GM21367 (cell line): ENCODE measurements around the gene NPAS3.

Experiments used
- ATAC-seq: cut with Tn5 transposase; IDR thresholded peaks from one replicate; pipeline ENCODE4 v1.9.1; 2021; ENCODE audit not compliant: unreplicated experiment

The NPAS3 gene

DNA sequence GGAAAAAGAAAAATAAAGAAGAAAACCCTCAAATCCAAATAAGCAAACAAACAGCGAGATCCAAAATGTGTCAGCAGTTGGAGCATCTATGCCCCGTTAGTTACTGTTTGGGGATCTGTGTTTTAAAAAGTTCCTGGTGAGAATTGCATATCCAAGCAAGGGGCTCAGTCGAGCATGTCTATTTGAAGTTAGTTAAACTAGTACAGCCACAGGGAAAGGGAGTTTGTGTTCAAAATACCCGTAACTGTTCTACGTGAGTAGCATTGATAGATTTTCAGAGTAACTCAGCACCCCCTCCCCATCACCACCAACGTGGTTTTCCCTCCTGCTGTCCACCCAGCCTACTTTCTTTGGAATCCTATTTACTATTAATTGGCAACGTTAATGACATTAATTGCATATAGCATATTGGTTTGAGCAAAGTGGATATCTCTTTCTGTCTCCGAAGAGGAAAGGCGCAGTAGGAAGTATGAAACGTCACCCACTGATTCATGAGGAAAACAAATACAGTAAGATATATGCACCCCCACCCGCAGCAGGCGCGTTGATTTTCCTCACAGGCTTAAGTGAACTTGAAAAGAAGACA, 1.5 kb downstream of the NPAS3 start:
- ATAC-seq: no peak

GRCh38 chr14:32940711-32941667, 2.3 kb downstream of the NPAS3 start:
- ATAC-seq: no peak

GRCh38 chr14:32941668-32942065, 3.0 kb downstream of the NPAS3 start:
- ATAC-seq: no peak

DNA sequence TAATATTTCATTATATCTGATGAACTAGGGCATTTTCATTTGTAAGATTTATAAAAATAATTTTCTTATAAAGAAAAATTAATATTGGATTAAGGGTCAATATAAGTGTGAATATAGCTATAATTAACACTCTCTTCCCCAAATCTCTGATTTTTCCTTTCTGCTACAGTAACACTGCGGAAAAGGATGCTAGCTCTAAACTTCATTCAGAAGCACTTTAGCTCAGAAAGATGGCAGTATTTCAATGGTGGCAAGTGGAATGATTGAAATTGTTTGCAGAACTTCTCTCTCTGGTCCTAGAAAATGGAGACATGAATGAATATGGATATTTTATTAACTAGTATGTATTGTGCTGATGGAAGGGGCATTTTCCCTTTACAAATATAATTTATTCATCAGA, 8.4 kb downstream of the NPAS3 start:
- no peak for ATAC-seq

DNA sequence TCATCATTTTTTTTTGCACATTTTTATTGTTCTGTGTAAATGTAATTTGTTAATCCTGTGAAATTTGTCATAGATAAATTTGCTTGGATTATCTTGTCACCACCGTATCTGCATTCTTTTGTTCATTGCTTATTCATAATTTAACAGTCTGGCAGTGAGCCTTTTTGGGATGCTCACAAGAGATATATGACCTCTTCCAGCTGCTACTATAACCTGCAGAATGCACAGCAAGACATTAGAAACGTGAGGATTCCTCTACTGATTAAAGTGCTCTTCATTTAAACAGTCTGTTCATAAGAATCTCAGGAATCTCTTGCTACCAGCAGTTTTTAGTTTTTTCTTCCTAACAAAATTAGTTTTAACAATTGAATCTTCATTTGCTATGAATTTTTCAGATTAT, 9.1 kb downstream of the NPAS3 start:
- ATAC-seq: no peak

GRCh38 chr14:32950584-32950983, 11.9 kb downstream of the NPAS3 start:
- no peak for ATAC-seq

DNA sequence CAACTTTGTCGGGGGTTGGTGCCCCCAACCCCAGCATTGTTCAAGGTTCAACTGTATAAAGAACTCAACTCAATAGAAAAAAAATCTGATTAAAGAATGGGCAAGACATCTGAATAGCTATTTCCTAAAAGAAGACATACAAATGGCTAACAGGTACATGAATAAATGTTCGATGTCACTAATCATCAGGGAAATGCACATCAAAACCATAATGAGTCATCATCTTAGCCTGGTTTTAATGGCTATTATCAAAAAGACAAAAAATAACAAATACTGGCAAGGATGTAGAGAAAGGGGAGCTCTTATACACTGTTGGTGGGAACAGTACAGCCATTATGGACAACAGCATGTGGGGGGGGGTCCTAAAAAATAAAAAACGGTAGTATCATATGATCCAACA, 28.7 kb downstream of the NPAS3 start:
- ATAC-seq: no peak

DNA sequence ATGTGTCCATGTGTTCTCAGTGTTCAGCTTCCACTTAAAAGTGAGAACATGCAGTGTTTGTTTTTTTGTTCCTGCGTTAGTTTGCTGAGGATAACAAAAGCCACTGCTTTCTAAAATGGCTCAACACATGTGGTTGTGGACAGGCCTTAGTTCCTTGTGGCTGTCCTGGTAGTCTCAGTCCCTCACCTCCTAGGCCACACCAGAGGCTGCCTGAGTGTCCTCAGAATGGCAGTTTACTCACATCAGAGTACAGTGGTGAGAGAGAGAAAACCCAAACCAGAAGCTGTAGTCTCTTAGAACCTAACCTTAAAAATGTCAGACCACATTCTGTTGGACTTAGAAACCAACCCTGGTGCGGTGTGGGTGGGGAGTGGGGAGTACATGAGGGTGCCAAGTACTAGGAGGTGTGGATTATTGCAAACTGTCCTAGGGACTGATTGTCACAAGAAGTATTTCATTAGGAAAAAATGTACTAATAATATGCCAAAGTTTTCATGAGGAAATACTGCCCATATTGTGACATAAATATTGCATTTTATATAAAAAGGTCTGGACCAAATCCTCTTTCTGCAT, 30.4 kb downstream of the NPAS3 start:
- ATAC-seq: no peak

DNA sequence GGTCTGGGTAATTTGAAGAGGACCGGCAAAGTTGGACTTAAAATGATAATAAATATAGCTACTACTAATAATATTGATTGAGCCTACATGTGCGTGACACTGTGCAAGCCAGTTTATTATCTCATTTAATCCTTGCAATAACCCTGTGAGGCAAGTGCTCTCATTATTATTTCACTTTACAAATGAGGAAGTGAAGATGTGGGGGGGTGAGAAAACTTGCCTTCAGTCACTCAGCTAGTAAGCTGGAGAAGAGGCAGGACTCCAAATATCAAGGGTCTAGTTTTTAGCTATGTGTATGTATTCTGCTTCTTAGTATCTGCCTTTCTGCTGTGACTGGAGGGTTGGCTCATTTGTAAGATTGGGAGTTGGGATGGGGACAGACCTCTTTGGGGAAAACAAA, 39.2 kb downstream of the NPAS3 start:
- no peak for ATAC-seq

DNA sequence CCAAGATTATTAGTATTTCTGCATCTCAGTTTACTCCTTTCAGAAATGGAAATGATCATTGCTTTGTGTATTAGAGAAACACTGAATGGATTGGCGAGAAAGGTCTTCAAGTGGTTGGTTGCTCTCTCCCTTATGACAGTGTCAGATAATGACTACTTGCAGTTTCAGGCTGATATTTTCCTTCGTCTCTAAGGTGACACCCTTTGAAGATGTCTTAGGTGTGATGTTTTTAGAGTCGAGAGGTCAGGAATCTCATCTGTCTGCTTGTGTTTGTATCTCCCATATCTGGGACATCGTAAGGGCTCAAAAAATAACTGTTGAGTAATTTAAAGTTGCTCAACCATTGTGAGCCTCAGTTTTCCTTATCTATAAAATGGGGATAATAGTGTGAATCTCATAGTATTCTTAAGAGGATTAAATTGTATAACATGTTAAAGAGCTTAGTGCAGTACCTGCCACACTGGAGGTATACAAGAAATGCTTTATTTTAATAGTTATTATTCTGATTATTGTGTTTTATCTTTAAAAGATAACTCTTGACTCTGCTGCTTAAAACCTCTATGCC, 40.1 kb downstream of the NPAS3 start:
- ATAC-seq: no peak

GRCh38 chr14:32980178-32980901, 41.7 kb downstream of the NPAS3 start:
- no peak for ATAC-seq

GRCh38 chr14:32980902-32981501, 42.3 kb downstream of the NPAS3 start:
- ATAC-seq: no peak

DNA sequence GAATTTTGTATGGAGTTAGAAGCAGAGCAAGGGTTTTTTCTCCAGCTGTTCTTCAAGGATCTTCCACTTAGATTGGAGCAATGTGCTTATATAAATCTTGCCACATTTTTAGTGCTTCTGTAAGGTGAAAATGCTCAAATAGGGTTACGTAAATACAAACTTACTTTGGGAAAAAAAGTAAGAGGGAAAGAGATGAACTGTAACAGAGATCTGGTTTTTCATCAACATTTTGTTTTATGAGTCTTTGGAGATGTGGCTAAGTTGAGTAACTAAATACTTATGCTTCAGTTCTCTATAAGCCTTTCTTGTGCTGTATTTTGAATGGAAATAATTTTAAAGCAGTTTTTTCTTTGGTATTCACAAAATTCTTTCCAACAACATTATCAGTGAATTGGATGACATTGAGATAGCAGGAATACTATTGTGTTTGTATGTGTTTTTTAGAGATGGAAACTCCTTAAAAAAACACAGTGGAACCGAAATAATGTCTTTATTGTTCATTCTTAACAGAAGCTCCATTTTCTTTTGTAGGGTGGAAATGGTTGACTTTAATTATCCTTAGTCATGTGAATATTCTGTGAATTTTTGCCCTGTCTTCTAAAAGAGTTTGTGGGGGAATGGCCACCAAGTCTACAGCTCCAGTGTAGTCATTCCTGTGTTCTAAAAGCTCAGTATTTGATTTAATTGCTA, 45.7 kb downstream of the NPAS3 start:
- ATAC-seq: no peak

DNA sequence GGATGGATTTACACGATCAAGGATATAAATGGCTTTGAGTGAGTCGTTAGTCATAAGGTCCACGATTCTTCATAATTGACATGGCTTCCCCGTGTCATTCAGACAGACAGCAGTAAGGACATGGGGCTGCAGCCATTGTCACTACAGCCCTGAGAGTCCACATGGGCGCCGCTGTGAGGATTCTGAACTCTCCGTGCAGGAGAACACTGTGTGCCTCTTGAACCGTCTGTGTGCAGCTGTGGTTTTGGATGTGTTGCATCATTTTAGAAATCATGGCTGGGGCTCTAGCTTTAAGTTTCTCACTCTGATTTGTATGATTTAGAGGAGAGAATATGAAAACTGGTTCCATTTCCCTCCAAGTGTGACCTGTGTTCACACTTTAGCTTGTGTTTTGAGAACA, 47.2 kb downstream of the NPAS3 start:
- ATAC-seq: no peak

- no peak for ATAC-seq
Observed at GRCh38 chr14:32986791-32987540, 48.3 kb downstream of the NPAS3 start.

GRCh38 chr14:32991691-32992090, 53.0 kb downstream of the NPAS3 start:
- ATAC-seq: no peak

GRCh38 chr14:32993921-32994320, 55.2 kb downstream of the NPAS3 start:
- ATAC-seq: no peak

DNA sequence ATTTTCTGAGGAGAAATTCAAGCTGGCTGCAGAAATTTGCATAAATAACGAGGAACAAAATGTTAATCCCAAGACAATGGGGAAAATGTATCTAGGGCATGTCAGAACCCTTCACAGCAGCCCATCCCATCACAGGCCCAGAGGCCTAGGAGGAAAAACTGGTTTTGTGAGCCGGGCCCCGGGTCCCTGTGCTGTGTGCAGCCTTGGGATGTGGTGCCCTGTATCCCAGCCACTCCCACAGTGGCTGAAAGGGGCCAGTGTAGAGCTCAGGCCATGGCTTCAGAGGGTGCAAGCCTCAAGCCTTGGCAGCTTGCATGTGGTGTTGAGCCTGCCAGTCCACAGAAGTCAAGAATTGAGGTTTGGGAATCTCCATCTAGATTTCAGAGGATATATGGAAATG, 57.7 kb downstream of the NPAS3 start:
- ATAC-seq: no peak

- ATAC-seq: no peak
Observed at GRCh38 chr14:32998433-32998832, 59.8 kb downstream of the NPAS3 start.
